ENCODE measurements around the gene SLIT3.
"Not testable (repeated sequence)": the region's sequence is repeated elsewhere in the genome, so short reads cannot be mapped to it uniquely, and the experiment has no call there.

SLIT3 gene

GRCh38 chr5:168746893-168747640 is 553.9 kb downstream of the SLIT3 start:
- in situ Hi-C loops (cut with HindIII; ENCODE audit: low pct_ligation_motif_present, low sequenced_read_pairs) = no loop called here
- Histone ChIP-seq H3K27ac (no peak overlapping the region), H3K4me3 (ENCODE audit: low read depth, low read length) (no peak overlapping the region), H3K36me3 (replicated peaks) (no peaks in the 10 kb centered on the region), H3K27me3 (replicated peaks) (no peaks in the 10 kb centered on the region)
- DNase-seq = no peak
- no peak for TF ChIP-seq CTCF (IDR thresholded peaks at IDR 0.05; ENCODE audit: low read depth, low read length, missing control alignments)

- H3K27ac ChIP-seq; in situ Hi-C loops (cut with HindIII; ENCODE audit: low pct_ligation_motif_present, low sequenced_read_pairs); H3K4me3 ChIP-seq (ENCODE audit: low read depth, low read length); H3K27me3 ChIP-seq (replicated peaks); H3K36me3 ChIP-seq (replicated peaks); DNase-seq: not testable (repeated sequence)
These were observed 554.6 kb downstream of the SLIT3 start for GRCh38 chr5:168746126-168746892.

- Histone ChIP-seq H3K27ac (no peak overlapping the region), H3K4me3 (ENCODE audit: low read depth, low read length) (no peak overlapping the region), H3K36me3 (replicated peaks) (no peaks in the 10 kb centered on the region), H3K27me3 (replicated peaks) (no peaks in the 10 kb centered on the region)
- DNase-seq = no peak
- in situ Hi-C loops (cut with HindIII; ENCODE audit: low pct_ligation_motif_present, low sequenced_read_pairs) = no loop called here
- TF ChIP-seq CTCF (IDR thresholded peaks at IDR 0.05; ENCODE audit: low read depth, low read length, missing control alignments) = no peak
These were observed 557.3 kb downstream of the SLIT3 start for GRCh38 chr5:168743617-168744016.

- H3K27ac ChIP-seq; in situ Hi-C loops (cut with HindIII; ENCODE audit: low pct_ligation_motif_present, low sequenced_read_pairs); DNase-seq; H3K36me3 ChIP-seq (replicated peaks); H3K27me3 ChIP-seq (replicated peaks); H3K4me3 ChIP-seq (ENCODE audit: low read depth, low read length): not testable (repeated sequence)
These were observed 558.6 kb downstream of the SLIT3 start for GRCh38 chr5:168742311-168742710.

- TF ChIP-seq CTCF (IDR thresholded peaks at IDR 0.05; ENCODE audit: low read depth, low read length, missing control alignments) = no peak
- Histone ChIP-seq H3K27me3 (replicated peaks) (no peaks in the 10 kb centered on the region), H3K4me3 (ENCODE audit: low read depth, low read length) (no peak overlapping the region), H3K36me3 (replicated peaks) (no peaks in the 10 kb centered on the region), H3K27ac (no peak overlapping the region)
- DNase-seq = no peak
- in situ Hi-C loops (cut with HindIII; ENCODE audit: low pct_ligation_motif_present, low sequenced_read_pairs) = no loop called here
These were observed 560.1 kb downstream of the SLIT3 start for GRCh38 chr5:168740811-168741213.

- in situ Hi-C loops (cut with HindIII; ENCODE audit: low pct_ligation_motif_present, low sequenced_read_pairs) = no loop called here
- no peak for DNase-seq
- Histone ChIP-seq H3K27ac (no peak overlapping the region), H3K4me3 (ENCODE audit: low read depth, low read length) (no peak overlapping the region), H3K27me3 (replicated peaks) (no peaks in the 10 kb centered on the region), H3K36me3 (replicated peaks) (no peaks in the 10 kb centered on the region)
- no peak for TF ChIP-seq CTCF (IDR thresholded peaks at IDR 0.05; ENCODE audit: low read depth, low read length, missing control alignments)
These were observed 560.7 kb downstream of the SLIT3 start for GRCh38 chr5:168740092-168740800.
